Epithelial cell of proximal tubule (primary cell): Measurements from ENCODE around the gene PNPO. TPM values are rescaled to one million over a fixed set of nuclear protein-coding genes. Genes with fewer than 3 reads are reported as not detected.

Experiments
- DNase-seq: peaks from one replicate; pipeline ENCODE4 v3.0.0-alpha.2; 2011; ENCODE audit warnings: low read depth
- H3K4me3 ChIP-seq: 2 replicates; pipeline ENCODE4 v1.5.1; 2011; ENCODE audit warnings: low read depth, mild to moderate bottlenecking, low read length
- CTCF ChIP-seq: conservative IDR thresholded peaks from 2 replicates; pipeline ENCODE4 v1.5.1; 2012; ENCODE audit warnings: low read depth, mild to moderate bottlenecking, low read length
- total RNA-seq: library from RNA; depleted of rRNA; stranded (reverse); fragments of >200 nt; gene quantifications from 2 replicates; pipeline ENCODE4 v1.2.3, GENCODE V29; 2015

Gene PNPO
- total RNA-seq, 1 donor from 2014 or later = 39.5 TPM

DNA sequence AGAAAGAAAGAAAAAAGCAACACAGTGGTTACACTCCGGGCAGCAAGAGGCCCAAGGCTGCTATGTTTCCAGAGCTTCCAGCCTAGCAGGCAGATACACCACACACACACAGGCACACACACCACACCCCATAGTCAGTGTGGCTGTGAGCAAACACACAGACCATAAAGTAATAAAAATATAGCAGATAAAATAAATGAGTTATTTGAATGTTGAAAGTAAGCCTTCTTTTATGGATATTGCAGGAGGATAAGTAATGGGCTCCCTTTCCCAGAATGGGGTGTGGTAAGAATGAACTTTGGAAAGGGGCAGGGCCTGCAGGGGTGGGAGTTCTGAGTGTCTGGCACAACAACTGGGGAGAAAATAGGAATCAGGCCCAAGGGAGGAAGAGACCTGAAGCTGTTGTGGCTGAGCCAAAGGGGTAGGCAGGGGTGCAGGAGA lies 24.7 kb downstream of the PNPO start:
- no peak for DNase-seq
- no peak for TF ChIP-seq CTCF
- no peak overlapping the region for H3K4me3 ChIP-seq

DNA sequence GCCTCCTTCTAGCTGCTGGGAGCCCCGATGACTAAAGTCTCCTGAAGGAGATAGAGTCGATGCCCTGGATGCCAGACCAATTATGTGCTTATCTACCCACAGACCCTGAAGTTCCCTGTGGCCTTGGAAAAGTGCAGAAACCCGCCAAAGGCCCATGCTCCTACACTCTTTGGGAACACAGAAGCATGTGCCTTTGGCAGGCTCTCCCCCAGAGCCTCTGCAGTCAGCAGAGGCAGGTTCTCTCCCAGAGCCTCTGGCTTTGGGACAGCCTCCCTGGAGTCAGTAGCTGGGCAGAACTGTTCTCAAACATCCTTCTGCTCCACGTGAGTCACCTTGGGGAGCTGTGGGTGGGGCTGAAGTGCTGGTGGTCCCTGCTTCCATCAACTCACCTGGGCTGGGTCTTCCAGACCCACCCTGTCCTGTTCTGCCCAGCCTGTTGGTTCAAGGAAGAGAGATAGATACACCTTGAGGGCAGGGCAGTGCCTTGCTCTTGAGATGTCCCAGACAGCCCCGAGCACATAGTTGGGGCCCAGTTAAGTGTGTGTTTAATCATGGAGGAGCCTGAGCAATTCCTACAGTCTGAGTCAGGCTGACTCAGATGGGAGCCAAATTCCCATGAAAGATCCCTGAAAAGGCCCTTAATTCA lies 26.4 kb downstream of the PNPO start:
- no peak for TF ChIP-seq CTCF
- peak; percentile 46 for DNase-seq
- no peak overlapping the region for H3K4me3 ChIP-seq

DNA sequence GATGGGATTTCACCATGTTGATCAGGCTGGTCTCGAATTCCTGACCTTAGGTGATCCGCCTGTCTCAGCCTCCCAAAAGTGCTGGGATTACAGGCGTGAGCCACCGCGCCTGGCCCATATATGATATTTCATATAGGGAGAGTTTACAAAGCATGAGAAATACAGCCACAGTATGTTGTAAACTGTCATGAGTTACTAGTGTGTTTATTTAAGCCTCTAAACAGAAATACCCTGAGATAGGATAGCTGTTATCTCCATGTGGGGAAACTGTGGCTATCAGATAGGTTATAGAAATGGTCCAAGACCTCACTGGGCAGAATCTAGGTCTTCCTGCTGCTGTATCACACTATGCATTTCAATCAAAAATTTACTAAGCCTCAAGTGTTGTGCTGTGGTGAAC lies 27.5 kb downstream of the PNPO start:
- TF ChIP-seq CTCF = no peak
- no peak for DNase-seq
- no peak overlapping the region for H3K4me3 ChIP-seq

GRCh38 chr17:47969930-47970724 lies 28.8 kb downstream of the PNPO start:
- peak overlapping the region; percentile 19 for H3K4me3 ChIP-seq
- DNase-seq = no peak
- no peak for TF ChIP-seq CTCF

GRCh38 chr17:47970725-47971499 lies 29.5 kb downstream of the PNPO start, which contains the start of gene CDK5RAP3:
Gene CDK5RAP3, plus strand, starts transcription at chr17:47971113. Its CDS starts 34 bp downstream, at chr17:47971147.
- DNase-seq = peak; percentile 78
- peak; percentile 84 for TF ChIP-seq CTCF
- H3K4me3 ChIP-seq = peak within 1 kb of the TSS; percentile 90

DNA sequence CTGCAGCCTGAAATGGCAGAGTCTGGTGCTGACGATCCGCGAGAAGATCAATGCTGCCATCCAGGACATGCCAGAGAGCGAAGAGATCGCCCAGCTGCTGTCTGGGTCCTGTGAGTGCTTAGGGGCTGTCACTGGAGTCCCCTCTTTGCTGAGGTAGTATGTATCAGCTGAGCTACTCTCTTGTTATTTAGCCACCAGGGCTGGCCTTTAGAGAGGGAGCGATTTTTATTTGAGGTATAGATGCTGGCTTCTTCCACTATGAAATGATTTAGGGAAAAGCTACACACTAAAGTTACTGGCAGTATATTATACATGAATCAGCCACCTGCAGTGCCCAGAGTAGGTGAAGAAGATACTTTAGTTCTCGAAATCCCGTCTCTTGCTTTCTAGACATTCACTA lies 32.2 kb downstream of the PNPO start:
- no peak for DNase-seq
- no peak for TF ChIP-seq CTCF
- H3K4me3 ChIP-seq = no peak overlapping the region
